Measurements from ENCODE around the gene MATN1.

Gene MATN1

GRCh38 chr1:30757352-30758120 is 34.2 kb upstream of the MATN1 start, which contains the start of gene LAPTM5:
TSS of gene LAPTM5 (minus strand) at chr1:30757774. CDS start at chr1:30757745, 29 bp downstream.
- DNase-seq (ENCODE audit: low spot score): no peak

GRCh38 chr1:30756545-30757351 is 33.4 kb upstream of the MATN1 start:
- DNase-seq (ENCODE audit: low spot score): peak; percentile 76

- no peak for DNase-seq (ENCODE audit: low spot score)
These were observed 32.8 kb upstream of the MATN1 start for GRCh38 chr1:30756206-30756544.

- no peak for DNase-seq (ENCODE audit: low spot score)
These were observed 32.4 kb upstream of the MATN1 start for GRCh38 chr1:30755746-30756145.

- no peak for DNase-seq (ENCODE audit: low spot score)
These were observed 31.9 kb upstream of the MATN1 start for GRCh38 chr1:30755334-30755733.

GRCh38 chr1:30754684-30755171 is 31.3 kb upstream of the MATN1 start:
- DNase-seq (ENCODE audit: low spot score): peak; percentile 45

- no peak for DNase-seq (ENCODE audit: low spot score)
These were observed 30.3 kb upstream of the MATN1 start for GRCh38 chr1:30753660-30754123.

- DNase-seq (ENCODE audit: low spot score): no peak
These were observed 29.7 kb upstream of the MATN1 start for GRCh38 chr1:30753118-30753517.

- DNase-seq (ENCODE audit: low spot score): no peak
These were observed 29.2 kb upstream of the MATN1 start for GRCh38 chr1:30752651-30752908.

GRCh38 chr1:30751830-30752650 is 28.7 kb upstream of the MATN1 start:
- DNase-seq (ENCODE audit: low spot score): no peak

- no peak for DNase-seq (ENCODE audit: low spot score)
These were observed 27.4 kb upstream of the MATN1 start for GRCh38 chr1:30750731-30751291.

- DNase-seq (ENCODE audit: low spot score): no peak
These were observed 26.6 kb upstream of the MATN1 start for GRCh38 chr1:30749691-30750583.

- DNase-seq (ENCODE audit: low spot score): no peak
These were observed 25.5 kb upstream of the MATN1 start for GRCh38 chr1:30748699-30749401.

- peak; percentile 52 for DNase-seq (ENCODE audit: low spot score)
These were observed 24.8 kb upstream of the MATN1 start for GRCh38 chr1:30748098-30748698.

GRCh38 chr1:30747033-30748008 is 23.9 kb upstream of the MATN1 start:
- no peak for DNase-seq (ENCODE audit: low spot score)

GRCh38 chr1:30746212-30747032 is 23.0 kb upstream of the MATN1 start:
- DNase-seq (ENCODE audit: low spot score): no peak

- DNase-seq (ENCODE audit: low spot score): no peak
These were observed 22.4 kb upstream of the MATN1 start for GRCh38 chr1:30745834-30746208.

Data from hematopoietic multipotent progenitor cell treated with erythropoietin and hydrocortisone succinate and interleukin-3 and kit ligand, for 17 days (in vitro differentiated cells).